ENCODE measurements around the gene LRG1. TPM values are rescaled to one million over a fixed set of nuclear protein-coding genes. Genes with fewer than 3 reads are reported as not detected.
A peak's percentile ranks its signal among the peaks of the same experiment; 100 is the strongest.

Gene LRG1
- total RNA-seq, 1 donor from 2014 or later = not detected

- DNase-seq (ENCODE audit: low spot score) = peak; percentile 85
- Histone ChIP-seq H3K36me3 (no peaks in the 10 kb centered on the region), H3K4me2 (peak overlapping the region; percentile 30), H3K4me3 (peak overlapping the region; percentile 87), H3K9ac (no peak overlapping the region), H3K27me3 (peaks cover 14% of the 10 kb centered on the region), H2AFZ (replicated peaks) (no peak overlapping the region), H3K4me1 (peaks cover 12% of the 10 kb centered on the region), H3K27ac (no peak overlapping the region), H4K20me1 (ENCODE audit: low read depth) (peaks cover 34% of the 10 kb centered on the region), H3K9me3 (ENCODE audit: low read depth) (no peaks in the 10 kb centered on the region), H3K79me2 (ENCODE audit: low read depth) (peaks cover 31% of the 10 kb centered on the region), H3F3A (ENCODE audit: low read depth) (peaks cover 71% of the 10 kb centered on the region)
- TF ChIP-seq EZH2 (IDR thresholded peaks at IDR 0.05) (no peak), EZH2phosphoT487 (IDR thresholded peaks at IDR 0.05) (no peak), CTCF (IDR thresholded peaks at IDR 0.05) (no peak)
- Mint-ChIP-seq H3K9me3 (no peaks in the 10 kb centered on the region), H3K4me1 (peaks cover 31% of the 10 kb centered on the region), H3K27ac (peak overlapping the region; percentile 92), H3K4me3 (peak overlapping the region; percentile 88), H3K36me3 (no peaks in the 10 kb centered on the region), H3K27me3 (ENCODE audit: insufficient read depth, low read depth) (peaks cover 23% of the 10 kb centered on the region)
These were observed 42.1 kb upstream of the LRG1 start for GRCh38 chr19:4581666-4582553.

GRCh38 chr19:4580961-4581665 lies 41.3 kb upstream of the LRG1 start:
- Mint-ChIP-seq H3K27me3 (ENCODE audit: insufficient read depth, low read depth) (peaks cover 27% of the 10 kb centered on the region), H3K27ac (no peak overlapping the region), H3K4me1 (peaks cover 30% of the 10 kb centered on the region), H3K9me3 (no peaks in the 10 kb centered on the region), H3K4me3 (peak overlapping the region; percentile 89), H3K36me3 (no peaks in the 10 kb centered on the region)
- Histone ChIP-seq H3K4me3 (peak overlapping the region; percentile 87), H2AFZ (replicated peaks) (no peak overlapping the region), H3K27me3 (peaks cover 14% of the 10 kb centered on the region), H3K9me3 (ENCODE audit: low read depth) (no peaks in the 10 kb centered on the region), H3K4me2 (peak overlapping the region; percentile 82), H3K9ac (no peak overlapping the region), H3K27ac (no peak overlapping the region), H3K36me3 (no peaks in the 10 kb centered on the region), H3K79me2 (ENCODE audit: low read depth) (peaks cover 39% of the 10 kb centered on the region), H3F3A (ENCODE audit: low read depth) (peaks cover 71% of the 10 kb centered on the region), H3K4me1 (peaks cover 9% of the 10 kb centered on the region), H4K20me1 (ENCODE audit: low read depth) (peaks cover 42% of the 10 kb centered on the region)
- peak; percentile 70 for DNase-seq (ENCODE audit: low spot score)
- TF ChIP-seq EZH2phosphoT487 (IDR thresholded peaks at IDR 0.05) (no peak), EZH2 (IDR thresholded peaks at IDR 0.05) (no peak), CTCF (IDR thresholded peaks at IDR 0.05) (no peak)

- Histone ChIP-seq H2AFZ (replicated peaks) (no peak overlapping the region), H3K4me3 (peak overlapping the region; percentile 87), H3K36me3 (no peaks in the 10 kb centered on the region), H3K27me3 (peaks cover 12% of the 10 kb centered on the region), H3F3A (ENCODE audit: low read depth) (peaks cover 69% of the 10 kb centered on the region), H3K4me1 (peaks cover 11% of the 10 kb centered on the region), H3K9me3 (ENCODE audit: low read depth) (no peaks in the 10 kb centered on the region), H4K20me1 (ENCODE audit: low read depth) (peaks cover 50% of the 10 kb centered on the region), H3K4me2 (peak overlapping the region; percentile 82), H3K27ac (no peak overlapping the region), H3K9ac (peak overlapping the region; percentile 45), H3K79me2 (ENCODE audit: low read depth) (peaks cover 40% of the 10 kb centered on the region)
- H3K27me3 Mint-ChIP-seq (ENCODE audit: insufficient read depth, low read depth) = peaks cover 21% of the 10 kb centered on the region
- peaks cover 36% of the 10 kb centered on the region for H3K4me1 Mint-ChIP-seq
- H3K36me3 Mint-ChIP-seq = no peaks in the 10 kb centered on the region
- H3K9me3 Mint-ChIP-seq = no peaks in the 10 kb centered on the region
- no peak overlapping the region for H3K27ac Mint-ChIP-seq
- peak overlapping the region; percentile 89 for H3K4me3 Mint-ChIP-seq
- peak; percentile 78 for DNase-seq (ENCODE audit: low spot score)
- TF ChIP-seq CTCF (IDR thresholded peaks at IDR 0.05) = peak; percentile 63
- no peak for TF ChIP-seq EZH2 (IDR thresholded peaks at IDR 0.05)
- TF ChIP-seq EZH2phosphoT487 (IDR thresholded peaks at IDR 0.05) = no peak
These were observed 40.4 kb upstream of the LRG1 start for GRCh38 chr19:4580021-4580901.
